SU-DHL-6 (cell line): Measurements from ENCODE around the gene PGLYRP1.

Experiments
- H2AFZ ChIP-seq: fragments of 200-600 bp; sonication (generic); 2 replicates; pipeline ENCODE4 v1.6.1; 2014; ENCODE audit warnings: low read depth, mild to moderate bottlenecking, moderate library complexity, mixed read lengths, antibody characterized with exemption, low read length; ENCODE audit not compliant: severe bottlenecking
- H3F3A ChIP-seq: fragments of 200-600 bp; shearing (Covaris generic); 2 replicates; pipeline ENCODE4 v1.6.0; 2016; ENCODE audit warnings: antibody characterized with exemption, mild to moderate bottlenecking; ENCODE audit not compliant: insufficient read depth
- H3K27ac ChIP-seq: fragments of 200-600 bp; sonication (generic); 2 replicates; pipeline ENCODE4 v1.5.1; 2016; ENCODE audit warnings: low read depth, mild to moderate bottlenecking, low read length, moderate library complexity, mixed read lengths
- H3K27me3 ChIP-seq: fragments of 200-600 bp; sonication (generic), shearing (Covaris generic); 2 replicates; pipeline ENCODE4 v1.6.0; 2014; ENCODE audit warnings: mild to moderate bottlenecking, low read length
- H3K36me3 ChIP-seq: fragments of 200-600 bp; sonication (generic); 2 replicates; pipeline ENCODE4 v1.6.1; 2014; ENCODE audit warnings: mild to moderate bottlenecking, low read length, mixed read lengths
- H3K4me2 ChIP-seq: fragments of 300-600, 200-600 bp; shearing (Covaris generic), sonication (generic); 2 replicates; pipeline ENCODE4 v1.6.0; 2014; ENCODE audit warnings: low read length, low read depth, mild to moderate bottlenecking; ENCODE audit not compliant: poor library complexity, severe bottlenecking
- H3K4me3 ChIP-seq: fragments of 200-600 bp; sonication (generic); 2 replicates; pipeline ENCODE4 v1.5.1; 2014; ENCODE audit warnings: antibody characterized with exemption, low read length, mild to moderate bottlenecking, mixed read lengths; ENCODE audit not compliant: insufficient read depth, poor library complexity, severe bottlenecking
- H3K79me2 ChIP-seq: fragments of 200-600 bp; sonication (generic); 2 replicates; pipeline ENCODE4 v1.6.1; 2014; ENCODE audit warnings: mild to moderate bottlenecking, low read length, moderate library complexity; ENCODE audit not compliant: insufficient read depth
- H3K9ac ChIP-seq: fragments of 200-600 bp; sonication (generic); 2 replicates; pipeline ENCODE4 v1.7.0; 2014; ENCODE audit warnings: mild to moderate bottlenecking, low read length
- H3K9me2 ChIP-seq: fragments of 200-600 bp; sonication (generic); replicated peaks from 2 replicates; pipeline ENCODE4 v1.6.1; 2014; ENCODE audit warnings: low read length; ENCODE audit not compliant: insufficient read depth
- H3K9me3 ChIP-seq: fragments of 200-600 bp; sonication (generic); 2 replicates; pipeline ENCODE4 v1.6.1; 2014; ENCODE audit warnings: low read length, mixed read lengths; ENCODE audit not compliant: insufficient read depth
- H4K20me1 ChIP-seq: fragments of 200-600 bp; sonication (generic); 2 replicates; pipeline ENCODE4 v1.6.1; 2014; ENCODE audit warnings: low read depth, mild to moderate bottlenecking, antibody characterized with exemption, low read length, moderate library complexity, mixed read lengths
- EZH2phosphoT487 ChIP-seq: fragments of 200-600 bp; sonication (generic), shearing (Covaris generic); conservative IDR thresholded peaks from 2 replicates; pipeline ENCODE4 v1.6.1; 2018; ENCODE audit warnings: mild to moderate bottlenecking, antibody characterized with exemption, low read length, moderate library complexity, mixed read lengths
- TF ChIP-seq, protein P1 (sequence below): fragments of 200-600 bp; sonication (generic); IDR thresholded peaks from one replicate; pipeline ENCODE4 v1.5.1; 2017; ENCODE audit warnings: antibody characterized with exemption, mild to moderate bottlenecking, low read length, moderate library complexity; ENCODE audit not compliant: insufficient read depth, poor library complexity, severe bottlenecking

Gene PGLYRP1

DNA sequence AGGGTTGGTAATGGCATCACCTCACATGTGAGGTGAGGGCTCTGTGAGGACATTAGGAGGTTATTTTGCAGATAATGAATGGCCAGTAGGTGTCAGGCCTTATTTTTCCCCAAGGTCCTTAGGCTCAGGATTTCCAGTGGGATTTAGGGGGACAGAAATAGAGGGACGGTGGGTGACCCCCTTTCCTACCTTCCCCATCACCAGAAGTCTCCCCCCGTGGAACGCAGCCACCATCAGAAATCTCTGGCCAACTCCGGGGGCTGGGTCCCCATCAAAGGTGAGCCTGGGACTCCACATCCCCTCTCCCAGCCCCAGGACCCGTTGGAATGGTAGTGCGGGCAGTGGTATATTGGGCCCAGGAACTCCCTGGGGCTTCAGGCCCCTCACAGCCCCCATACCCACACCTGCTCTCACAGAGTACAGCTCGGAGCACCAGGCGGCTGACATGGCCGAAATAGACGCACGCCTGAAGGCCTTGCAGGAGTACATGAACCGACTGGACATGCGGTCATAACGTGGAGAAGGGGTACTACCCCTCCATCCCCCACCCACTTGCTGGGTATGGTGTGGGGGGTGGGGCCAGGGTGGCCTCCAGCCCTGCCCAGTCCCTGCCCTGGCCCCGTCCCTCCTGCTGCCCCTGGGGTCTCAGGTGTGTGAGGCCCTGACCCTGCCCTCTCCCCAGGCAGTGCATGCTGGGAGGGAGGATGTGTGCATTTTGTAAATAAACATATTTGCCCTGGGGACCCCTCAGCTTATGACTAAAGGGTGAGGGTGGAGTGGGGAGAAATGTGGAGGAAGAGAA lies 4.8 kb downstream of the PGLYRP1 start:
- Histone ChIP-seq H3F3A (peaks cover 5% of the 10 kb centered on the region), H3K4me3 (no peak overlapping the region), H2AFZ (no peak overlapping the region), H3K79me2 (no peaks in the 10 kb centered on the region), H3K27ac (no peak overlapping the region), H3K9me3 (no peaks in the 10 kb centered on the region), H3K9me2 (no peaks in the 10 kb centered on the region), H3K4me2 (no peak overlapping the region), H3K9ac (no peak overlapping the region), H3K27me3 (no peaks in the 10 kb centered on the region), H4K20me1 (no peaks in the 10 kb centered on the region), H3K36me3 (no peaks in the 10 kb centered on the region)
- no peak for TF ChIP-seq EZH2phosphoT487
- TF ChIP-seq, protein P1, sequence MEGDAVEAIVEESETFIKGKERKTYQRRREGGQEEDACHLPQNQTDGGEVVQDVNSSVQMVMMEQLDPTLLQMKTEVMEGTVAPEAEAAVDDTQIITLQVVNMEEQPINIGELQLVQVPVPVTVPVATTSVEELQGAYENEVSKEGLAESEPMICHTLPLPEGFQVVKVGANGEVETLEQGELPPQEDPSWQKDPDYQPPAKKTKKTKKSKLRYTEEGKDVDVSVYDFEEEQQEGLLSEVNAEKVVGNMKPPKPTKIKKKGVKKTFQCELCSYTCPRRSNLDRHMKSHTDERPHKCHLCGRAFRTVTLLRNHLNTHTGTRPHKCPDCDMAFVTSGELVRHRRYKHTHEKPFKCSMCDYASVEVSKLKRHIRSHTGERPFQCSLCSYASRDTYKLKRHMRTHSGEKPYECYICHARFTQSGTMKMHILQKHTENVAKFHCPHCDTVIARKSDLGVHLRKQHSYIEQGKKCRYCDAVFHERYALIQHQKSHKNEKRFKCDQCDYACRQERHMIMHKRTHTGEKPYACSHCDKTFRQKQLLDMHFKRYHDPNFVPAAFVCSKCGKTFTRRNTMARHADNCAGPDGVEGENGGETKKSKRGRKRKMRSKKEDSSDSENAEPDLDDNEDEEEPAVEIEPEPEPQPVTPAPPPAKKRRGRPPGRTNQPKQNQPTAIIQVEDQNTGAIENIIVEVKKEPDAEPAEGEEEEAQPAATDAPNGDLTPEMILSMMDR = no peak

DNA sequence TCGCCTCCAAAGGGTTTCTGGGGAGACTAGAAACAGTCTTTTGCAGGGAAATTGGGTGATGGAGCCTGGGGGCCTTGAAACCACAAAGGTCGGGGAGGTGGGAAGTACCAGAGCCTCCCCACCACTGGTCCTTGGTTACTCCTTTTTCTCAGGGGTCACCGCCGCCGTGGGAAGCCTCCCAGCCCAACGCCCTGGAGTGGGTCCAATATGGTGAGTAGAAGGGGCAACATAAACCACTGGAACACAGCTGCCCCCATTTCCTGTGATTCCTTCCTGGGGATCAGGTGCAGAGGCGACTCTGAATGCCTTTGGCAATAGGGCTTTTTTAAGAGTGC lies 5.8 kb downstream of the PGLYRP1 start:
- Histone ChIP-seq H3K79me2 (no peaks in the 10 kb centered on the region), H3K27ac (no peak overlapping the region), H3F3A (peaks cover 5% of the 10 kb centered on the region), H3K9me2 (no peaks in the 10 kb centered on the region), H3K27me3 (no peaks in the 10 kb centered on the region), H4K20me1 (no peaks in the 10 kb centered on the region), H3K4me2 (no peak overlapping the region), H3K9me3 (no peaks in the 10 kb centered on the region), H3K4me3 (no peak overlapping the region), H3K36me3 (no peaks in the 10 kb centered on the region), H2AFZ (no peak overlapping the region), H3K9ac (no peak overlapping the region)
- TF ChIP-seq, protein P1 = no peak
- TF ChIP-seq EZH2phosphoT487 = no peak

DNA sequence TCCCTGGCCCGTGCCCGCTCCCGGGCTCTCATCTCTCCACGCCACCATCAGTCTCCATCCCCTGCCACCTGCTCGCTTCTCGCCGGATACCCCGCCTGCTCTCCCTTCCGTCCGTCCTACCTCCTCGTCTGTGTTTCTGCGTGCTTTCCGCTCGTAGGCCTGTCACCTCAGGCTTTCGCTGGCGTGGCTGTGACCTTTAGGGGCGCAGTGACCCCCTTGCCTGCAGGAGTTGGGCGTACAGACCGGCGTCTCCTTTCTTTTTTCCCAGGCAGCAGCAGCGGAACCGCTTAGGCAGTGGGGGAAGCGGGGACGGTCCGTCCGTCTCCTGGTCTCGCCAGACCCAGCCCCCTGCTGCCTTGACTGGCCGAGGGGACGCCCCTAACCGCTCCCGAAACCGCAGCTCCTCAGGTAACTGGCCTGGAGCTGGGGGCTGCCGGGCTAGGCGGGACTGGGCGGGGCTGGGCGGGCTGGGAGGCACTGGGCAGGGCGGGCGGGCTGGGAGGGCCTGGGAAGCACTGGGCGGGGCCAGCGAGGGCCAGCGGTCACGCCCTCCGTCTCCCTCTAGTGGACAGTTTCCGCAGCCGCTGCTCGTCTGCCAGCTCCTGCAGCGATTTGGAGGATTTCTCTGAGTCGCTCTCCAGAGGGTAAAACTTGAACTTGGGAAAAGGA lies 6.3 kb downstream of the PGLYRP1 start:
- no peak overlapping the region for H3K27ac ChIP-seq
- peak overlapping the region; percentile 63 for H3K4me2 ChIP-seq
- TF ChIP-seq, protein P1 = peak; percentile 44
- no peak for TF ChIP-seq EZH2phosphoT487
- H3K36me3 ChIP-seq = no peaks in the 10 kb centered on the region
- H3K9ac ChIP-seq = peak overlapping the region; percentile 37; the same call in 1 of the 2 replicates
- H3K4me3 ChIP-seq = peak overlapping the region; percentile 42
- H3K27me3 ChIP-seq = no peaks in the 10 kb centered on the region
- no peaks in the 10 kb centered on the region for H3K9me3 ChIP-seq
- H3K79me2 ChIP-seq = no peaks in the 10 kb centered on the region
- no peak overlapping the region for H2AFZ ChIP-seq
- no peaks in the 10 kb centered on the region for H3K9me2 ChIP-seq
- no peaks in the 10 kb centered on the region for H4K20me1 ChIP-seq
- peaks cover 5% of the 10 kb centered on the region for H3F3A ChIP-seq
